Osteocyte (in vitro differentiated cells): Measurements from ENCODE around the gene SST. TPM values are rescaled to one million over a fixed set of nuclear protein-coding genes. Genes with fewer than 3 reads are reported as not detected.

Experiments used
- DNase-seq: peaks from one replicate; pipeline ENCODE4 v3.0.0; 2021; ENCODE audit warnings: mixed read lengths; ENCODE audit not compliant: unreplicated experiment; ENCODE audit errors: extremely low spot score
- H3K27ac Mint-ChIP-seq: one replicate; pipeline ENCODE4 v1.8.0; 2021; ENCODE audit warnings: mild to moderate bottlenecking, mixed read lengths; ENCODE audit not compliant: unreplicated experiment
- H3K27me3 Mint-ChIP-seq: one replicate; pipeline ENCODE4 v1.8.0; 2021; ENCODE audit warnings: mixed read lengths; ENCODE audit not compliant: unreplicated experiment
- H3K36me3 Mint-ChIP-seq: one replicate; pipeline ENCODE4 v1.8.0; 2021; ENCODE audit warnings: mixed read lengths; ENCODE audit not compliant: unreplicated experiment
- H3K4me1 Mint-ChIP-seq: one replicate; pipeline ENCODE4 v1.8.0; 2021; ENCODE audit warnings: mixed read lengths; ENCODE audit not compliant: unreplicated experiment
- H3K4me3 Mint-ChIP-seq: one replicate; pipeline ENCODE4 v1.8.0; 2021; ENCODE audit warnings: mild to moderate bottlenecking, moderate library complexity, mixed read lengths; ENCODE audit not compliant: unreplicated experiment
- H3K9me3 Mint-ChIP-seq: one replicate; pipeline ENCODE4 v1.8.0; 2021; ENCODE audit warnings: mixed read lengths; ENCODE audit not compliant: unreplicated experiment
- CTCF ChIP-seq: fragments of 200-600 bp; sonication (generic); IDR thresholded peaks from 2 replicates; pipeline ENCODE4 v1.5.0; 2021; ENCODE audit warnings: antibody characterized with exemption, mild to moderate bottlenecking, moderate library complexity
- total RNA-seq: library from RNA; stranded (reverse); gene quantifications from 2 replicates; pipeline ENCODE4 v1.2.1, GENCODE V29; 2021

Gene SST
- total RNA-seq, 1 donor from 2014 or later: not detected

GRCh38 chr3:187702507-187703033 lies 32.4 kb upstream of the SST start, which contains the start of gene RTP2:
Gene RTP2, minus strand, starts transcription at chr3:187702557. Its CDS starts 429 bp downstream, at chr3:187702128.
- no peaks in the 10 kb centered on the region for H3K9me3 Mint-ChIP-seq

GRCh38 chr3:187700249-187700648 lies 30.1 kb upstream of the SST start:
- no peak for TF ChIP-seq CTCF
- Mint-ChIP-seq H3K4me1 (peaks cover 11% of the 10 kb centered on the region), H3K4me3 (no peak overlapping the region), H3K9me3 (no peaks in the 10 kb centered on the region), H3K36me3 (no peaks in the 10 kb centered on the region), H3K27me3 (peaks cover 20% of the 10 kb centered on the region), H3K27ac (no peak overlapping the region)
- no peak for DNase-seq

More at GRCh38 chr3:187702507-187703033, 32.4 kb upstream of the SST start, which contains the start of gene RTP2:
- no peak for DNase-seq
- Mint-ChIP-seq H3K4me3 (no peak within 1 kb of the TSS), H3K36me3 (no peaks in the 10 kb centered on the region), H3K27me3 (peaks cover 3% of the 10 kb centered on the region), H3K4me1 (peaks cover 11% of the 10 kb centered on the region), H3K27ac (peak within 1 kb of the TSS; percentile 52)
- TF ChIP-seq CTCF: no peak

- no peak overlapping the region for H3K4me3 Mint-ChIP-seq
- H3K27me3 Mint-ChIP-seq: peaks cover 31% of the 10 kb centered on the region
- no peaks in the 10 kb centered on the region for H3K9me3 Mint-ChIP-seq
- no peak for DNase-seq
- no peaks in the 10 kb centered on the region for H3K36me3 Mint-ChIP-seq
- H3K27ac Mint-ChIP-seq: no peak overlapping the region
- peaks cover 7% of the 10 kb centered on the region for H3K4me1 Mint-ChIP-seq
- no peak for TF ChIP-seq CTCF
Measured at GRCh38 chr3:187698499-187699399, 28.6 kb upstream of the SST start.

GRCh38 chr3:187696021-187696420 lies 25.8 kb upstream of the SST start:
- Mint-ChIP-seq H3K27me3 (peaks cover 41% of the 10 kb centered on the region), H3K36me3 (no peaks in the 10 kb centered on the region), H3K9me3 (no peaks in the 10 kb centered on the region), H3K4me3 (no peak overlapping the region), H3K4me1 (no peaks in the 10 kb centered on the region), H3K27ac (no peak overlapping the region)
- TF ChIP-seq CTCF: no peak
- DNase-seq: no peak

GRCh38 chr3:187695449-187695848 lies 25.3 kb upstream of the SST start:
- no peaks in the 10 kb centered on the region for H3K9me3 Mint-ChIP-seq
- DNase-seq: no peak
- TF ChIP-seq CTCF: no peak
- H3K4me1 Mint-ChIP-seq: no peaks in the 10 kb centered on the region
- no peaks in the 10 kb centered on the region for H3K36me3 Mint-ChIP-seq
- H3K4me3 Mint-ChIP-seq: no peak overlapping the region
- H3K27me3 Mint-ChIP-seq: peaks cover 47% of the 10 kb centered on the region
- no peak overlapping the region for H3K27ac Mint-ChIP-seq
